NB4 (cell line): Measurements from ENCODE around the gene UBIAD1.
"Not testable (repeated sequence)": the region's sequence is repeated elsewhere in the genome, so short reads cannot be mapped to it uniquely, and the experiment has no call there.

ENCODE experiments used
- DNase-seq: peaks from one replicate; pipeline ENCODE4 v3.0.0; 2010; ENCODE audit warnings: low read depth
- H3K4me3 ChIP-seq: one replicate; pipeline ENCODE4 v1.5.1; 2011; ENCODE audit warnings: mild to moderate bottlenecking, low read depth, low read length, moderate library complexity
- CTCF ChIP-seq: IDR thresholded peaks from one replicate; pipeline ENCODE4 v1.5.1; 2012; ENCODE audit warnings: low read depth, low read length
- MAX ChIP-seq: IDR thresholded peaks from 2 replicates; pipeline ENCODE4 v1.6.1; 2011; ENCODE audit warnings: low read depth, low read length
- MYC ChIP-seq: IDR thresholded peaks from 2 replicates; pipeline ENCODE4 v1.6.1; 2011; ENCODE audit warnings: low read depth, low read length
- POLR2A ChIP-seq: IDR thresholded peaks from 2 replicates; pipeline ENCODE4 v1.6.1; 2011; ENCODE audit warnings: mild to moderate bottlenecking; ENCODE audit not compliant: insufficient read length; ENCODE audit errors: extremely low read depth

UBIAD1 gene

GRCh38 chr1:11256299-11256698, 16.7 kb upstream of the UBIAD1 start:
- H3K4me3 ChIP-seq: no peak overlapping the region
- TF ChIP-seq MYC (no peak), CTCF (no peak), MAX (no peak), POLR2A (no peak)
- DNase-seq: no peak

GRCh38 chr1:11262171-11263049, 10.6 kb upstream of the UBIAD1 start, which contains the start of gene MTOR:
TSS of gene MTOR (minus strand) at chr1:11262551. CDS start at chr1:11259409, 3,142 bp downstream.
- peak within 1 kb of the TSS; percentile 94 for H3K4me3 ChIP-seq
- DNase-seq: peak; percentile 100
- TF ChIP-seq MAX (peak; percentile 78), POLR2A (peak; percentile 64), MYC (peak; percentile 34; the same call in 1 of the 2 replicates), CTCF (peak; percentile 20)

GRCh38 chr1:11266268-11267074, 6.5 kb upstream of the UBIAD1 start:
- no peak overlapping the region for H3K4me3 ChIP-seq
- TF ChIP-seq POLR2A (no peak), MYC (no peak), MAX (no peak), CTCF (no peak)
- DNase-seq: no peak

- DNase-seq, H3K4me3 ChIP-seq: not testable (repeated sequence)
Measured at GRCh38 chr1:11267350-11268337, 5.4 kb upstream of the UBIAD1 start.

GRCh38 chr1:11272544-11272831, 510 bp upstream of the UBIAD1 start:
- H3K4me3 ChIP-seq: peak overlapping the region; percentile 17
- DNase-seq: no peak
- TF ChIP-seq POLR2A: no peak
- TF ChIP-seq CTCF: no peak
- TF ChIP-seq MAX: no peak
- no peak for TF ChIP-seq MYC
